ENCODE measurements around the gene PDCD2L. TPM values are rescaled to one million over a fixed set of nuclear protein-coding genes. Genes with fewer than 3 reads are reported as not detected.

The PDCD2L gene
- total RNA-seq, 1 experiment from 2014 or later: 43.4 TPM

DNA sequence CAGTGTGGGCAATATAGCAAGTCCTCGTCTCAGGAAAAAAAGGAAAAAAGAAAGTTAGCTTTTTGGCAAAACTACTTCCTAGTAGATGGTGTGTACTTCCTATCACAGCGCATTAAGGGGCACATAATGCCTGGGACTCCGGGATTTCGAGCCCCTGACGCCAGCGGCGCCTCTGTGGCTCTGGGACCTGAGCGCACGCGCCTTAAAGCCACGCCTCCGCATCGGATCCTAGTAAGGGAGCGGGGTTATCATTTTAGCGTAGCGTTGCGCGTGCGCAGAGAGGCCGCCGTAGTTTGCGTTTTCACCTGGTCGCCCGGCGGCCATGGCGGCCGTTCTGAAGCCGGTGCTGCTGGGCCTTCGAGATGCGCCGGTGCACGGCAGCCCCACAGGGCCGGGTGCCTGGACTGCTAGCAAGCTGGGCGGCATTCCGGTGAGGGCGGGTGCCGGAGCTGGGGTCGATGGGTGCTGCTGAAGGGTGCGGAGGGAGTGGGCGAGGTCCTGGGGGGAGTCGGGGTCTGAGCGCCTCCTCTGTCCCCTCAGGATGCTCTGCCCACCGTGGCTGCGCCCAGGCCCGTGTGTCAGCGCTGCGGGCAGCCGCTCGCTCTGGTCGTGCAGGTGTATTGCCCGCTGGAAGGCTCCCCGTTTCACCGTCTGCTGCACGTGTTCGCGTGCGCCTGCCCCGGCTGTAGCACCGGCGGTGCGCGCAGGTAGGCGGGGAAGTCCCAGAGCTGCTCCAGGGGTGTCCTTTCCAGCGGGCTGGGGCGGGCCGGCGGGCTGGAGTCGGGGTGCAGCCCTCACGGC is at the start of gene PDCD2L (continued):
- TF ChIP-seq STAT6 (CRISPR knock-in tag; conservative IDR thresholded peaks at IDR 0.05; ENCODE audit: low read depth) (no peak), FOXP4 (CRISPR knock-in tag; IDR thresholded peaks at IDR 0.05) (peak; percentile 97), ZNF423 (CRISPR knock-in tag; IDR thresholded peaks at IDR 0.05) (no peak), NR2C2 (CRISPR knock-in tag; IDR thresholded peaks at IDR 0.05) (no peak), E2F5 (CRISPR knock-in tag; IDR thresholded peaks at IDR 0.05) (peak; percentile 91), RORB (CRISPR knock-in tag; IDR thresholded peaks at IDR 0.05) (no peak), GRHL2 (CRISPR knock-in tag; IDR thresholded peaks at IDR 0.05; ENCODE audit: insufficient replicate concordance, severe bottlenecking) (no peak), ZNF121 (CRISPR knock-in tag; IDR thresholded peaks at IDR 0.05) (no peak), NFYB (CRISPR knock-in tag; conservative IDR thresholded peaks at IDR 0.05; ENCODE audit: low read depth) (peak; percentile 25; the same call in 1 of the 2 replicates), NFATC4 (CRISPR knock-in tag; IDR thresholded peaks at IDR 0.05) (no peak), SOX15 (CRISPR knock-in tag; IDR thresholded peaks at IDR 0.05) (no peak), ZNF396 (CRISPR knock-in tag; IDR thresholded peaks at IDR 0.05; ENCODE audit: borderline replicate concordance) (no peak), FOXP1 (CRISPR knock-in tag; IDR thresholded peaks at IDR 0.05; ENCODE audit: borderline replicate concordance) (peak; percentile 81), SMAD3 (CRISPR knock-in tag; IDR thresholded peaks at IDR 0.05; ENCODE audit: borderline replicate concordance) (peak; percentile 97), ZBTB21 (CRISPR knock-in tag; IDR thresholded peaks at IDR 0.05; ENCODE audit: borderline replicate concordance) (peak; percentile 82; the same call in 1 of the 2 replicates), OVOL2 (CRISPR knock-in tag; IDR thresholded peaks at IDR 0.05; ENCODE audit: borderline replicate concordance) (no peak), FOXK1 (CRISPR knock-in tag; IDR thresholded peaks at IDR 0.05) (peak; percentile 76), ZBTB43 (CRISPR knock-in tag; IDR thresholded peaks at IDR 0.05) (no peak), HMGA2 (CRISPR knock-in tag; IDR thresholded peaks at IDR 0.05) (no peak), SMAD4 (CRISPR knock-in tag; IDR thresholded peaks at IDR 0.05) (peak; percentile 74; the same call in 1 of the 2 replicates), ZMAT4 (CRISPR knock-in tag; IDR thresholded peaks at IDR 0.05) (no peak), CREM (CRISPR knock-in tag; IDR thresholded peaks at IDR 0.05) (peak; percentile 77)
- TF ChIP-seq, protein P1, sequence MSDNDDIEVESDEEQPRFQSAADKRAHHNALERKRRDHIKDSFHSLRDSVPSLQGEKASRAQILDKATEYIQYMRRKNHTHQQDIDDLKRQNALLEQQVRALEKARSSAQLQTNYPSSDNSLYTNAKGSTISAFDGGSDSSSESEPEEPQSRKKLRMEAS (CRISPR knock-in tag; IDR thresholded peaks at IDR 0.05): peak; percentile 99
- TF ChIP-seq, protein P2, sequence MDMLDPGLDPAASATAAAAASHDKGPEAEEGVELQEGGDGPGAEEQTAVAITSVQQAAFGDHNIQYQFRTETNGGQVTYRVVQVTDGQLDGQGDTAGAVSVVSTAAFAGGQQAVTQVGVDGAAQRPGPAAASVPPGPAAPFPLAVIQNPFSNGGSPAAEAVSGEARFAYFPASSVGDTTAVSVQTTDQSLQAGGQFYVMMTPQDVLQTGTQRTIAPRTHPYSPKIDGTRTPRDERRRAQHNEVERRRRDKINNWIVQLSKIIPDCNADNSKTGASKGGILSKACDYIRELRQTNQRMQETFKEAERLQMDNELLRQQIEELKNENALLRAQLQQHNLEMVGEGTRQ (CRISPR knock-in tag; IDR thresholded peaks at IDR 0.05): no peak; the same call in 1 of the 2 replicates
- TF ChIP-seq, protein P3, sequence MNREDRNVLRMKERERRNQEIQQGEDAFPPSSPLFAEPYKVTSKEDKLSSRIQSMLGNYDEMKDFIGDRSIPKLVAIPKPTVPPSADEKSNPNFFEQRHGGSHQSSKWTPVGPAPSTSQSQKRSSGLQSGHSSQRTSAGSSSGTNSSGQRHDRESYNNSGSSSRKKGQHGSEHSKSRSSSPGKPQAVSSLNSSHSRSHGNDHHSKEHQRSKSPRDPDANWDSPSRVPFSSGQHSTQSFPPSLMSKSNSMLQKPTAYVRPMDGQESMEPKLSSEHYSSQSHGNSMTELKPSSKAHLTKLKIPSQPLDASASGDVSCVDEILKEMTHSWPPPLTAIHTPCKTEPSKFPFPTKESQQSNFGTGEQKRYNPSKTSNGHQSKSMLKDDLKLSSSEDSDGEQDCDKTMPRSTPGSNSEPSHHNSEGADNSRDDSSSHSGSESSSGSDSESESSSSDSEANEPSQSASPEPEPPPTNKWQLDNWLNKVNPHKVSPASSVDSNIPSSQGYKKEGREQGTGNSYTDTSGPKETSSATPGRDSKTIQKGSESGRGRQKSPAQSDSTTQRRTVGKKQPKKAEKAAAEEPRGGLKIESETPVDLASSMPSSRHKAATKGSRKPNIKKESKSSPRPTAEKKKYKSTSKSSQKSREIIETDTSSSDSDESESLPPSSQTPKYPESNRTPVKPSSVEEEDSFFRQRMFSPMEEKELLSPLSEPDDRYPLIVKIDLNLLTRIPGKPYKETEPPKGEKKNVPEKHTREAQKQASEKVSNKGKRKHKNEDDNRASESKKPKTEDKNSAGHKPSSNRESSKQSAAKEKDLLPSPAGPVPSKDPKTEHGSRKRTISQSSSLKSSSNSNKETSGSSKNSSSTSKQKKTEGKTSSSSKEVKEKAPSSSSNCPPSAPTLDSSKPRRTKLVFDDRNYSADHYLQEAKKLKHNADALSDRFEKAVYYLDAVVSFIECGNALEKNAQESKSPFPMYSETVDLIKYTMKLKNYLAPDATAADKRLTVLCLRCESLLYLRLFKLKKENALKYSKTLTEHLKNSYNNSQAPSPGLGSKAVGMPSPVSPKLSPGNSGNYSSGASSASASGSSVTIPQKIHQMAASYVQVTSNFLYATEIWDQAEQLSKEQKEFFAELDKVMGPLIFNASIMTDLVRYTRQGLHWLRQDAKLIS (CRISPR knock-in tag; IDR thresholded peaks at IDR 0.05; ENCODE audit: borderline replicate concordance): no peak

All from WTC11 (cell line).